ENCODE measurements around the gene NOTCH4.

The NOTCH4 gene

GRCh38 chr6:32191696-32192607 lies 31.9 kb downstream of the NOTCH4 start:
- no peak for TF ChIP-seq CTCF (IDR thresholded peaks at IDR 0.05; ENCODE audit: low read depth, low read length)

GRCh38 chr6:32190911-32191677 lies 32.8 kb downstream of the NOTCH4 start:
- TF ChIP-seq CTCF (IDR thresholded peaks at IDR 0.05; ENCODE audit: low read depth, low read length), result no peak
- no peak overlapping the region for H3K4me3 ChIP-seq (ENCODE audit: low read depth, low read length)

More at GRCh38 chr6:32191696-32192607, 31.9 kb downstream of the NOTCH4 start:
- H3K4me3 ChIP-seq (ENCODE audit: low read depth, low read length), result no peak overlapping the region

- H3K4me3 ChIP-seq (ENCODE audit: low read depth, low read length), result peak within 1 kb of the TSS; percentile 81
- TF ChIP-seq CTCF (IDR thresholded peaks at IDR 0.05; ENCODE audit: low read depth, low read length), result no peak
These were observed 33.6 kb downstream of the NOTCH4 start, which contains the start of gene PBX2 for GRCh38 chr6:32190054-32190851. Gene PBX2, minus strand, starts transcription at chr6:32190202. Its CDS starts 287 bp downstream, at chr6:32189915.

GRCh38 chr6:32189742-32190053 lies 34.2 kb downstream of the NOTCH4 start:
- TF ChIP-seq CTCF (IDR thresholded peaks at IDR 0.05; ENCODE audit: low read depth, low read length), result no peak
- peak overlapping the region; percentile 81 for H3K4me3 ChIP-seq (ENCODE audit: low read depth, low read length)

GRCh38 chr6:32189069-32189741 lies 34.7 kb downstream of the NOTCH4 start:
- TF ChIP-seq CTCF (IDR thresholded peaks at IDR 0.05; ENCODE audit: low read depth, low read length), result no peak
- peak overlapping the region; percentile 81 for H3K4me3 ChIP-seq (ENCODE audit: low read depth, low read length)

GRCh38 chr6:32188381-32189068 lies 35.3 kb downstream of the NOTCH4 start:
- H3K4me3 ChIP-seq (ENCODE audit: low read depth, low read length), result peak overlapping the region; percentile 81
- no peak for TF ChIP-seq CTCF (IDR thresholded peaks at IDR 0.05; ENCODE audit: low read depth, low read length)

GRCh38 chr6:32187725-32188380 lies 36.0 kb downstream of the NOTCH4 start:
- peak overlapping the region; percentile 81 for H3K4me3 ChIP-seq (ENCODE audit: low read depth, low read length)

All from WI38 (cell line).